HL-60/S4 treated with phorbol 12-myristate 13-acetate at 8.2 ng/mL for 4 days and 3 days (cell line): ENCODE measurements around the gene MUC4.

ENCODE experiments used
- in situ Hi-C: fragments of 300-500 bp; cut with MboI; formaldehyde crosslinking; loops from 2 replicates; pipeline ENCODE4 v1.15.0; 2022; ENCODE audit warnings: low sequenced_read_pairs

The MUC4 gene

GRCh38 chr3:195708626-195709481 is 102.9 kb downstream of the MUC4 start:
- in situ Hi-C loops = loop anchor here (25.0 kb wide), 1 partner anchor 303 kb away; no protein-coding TSS in a partner anchor

- in situ Hi-C loops = loop anchor here (25.0 kb wide), 1 partner anchor 304 kb away; no protein-coding TSS in a partner anchor
These were observed 103.7 kb downstream of the MUC4 start for GRCh38 chr3:195708061-195708460.

- in situ Hi-C loops = loop anchor here (25.0 kb wide), 1 partner anchor 307 kb away; no protein-coding TSS in a partner anchor
These were observed 106.4 kb downstream of the MUC4 start for GRCh38 chr3:195705081-195705991.

- in situ Hi-C loops = loop anchor here (25.0 kb wide), 1 partner anchor 308 kb away; no protein-coding TSS in a partner anchor
These were observed 107.2 kb downstream of the MUC4 start for GRCh38 chr3:195704433-195704999.

- in situ Hi-C loops = loop anchor here (25.0 kb wide), 1 partner anchor 309 kb away; no protein-coding TSS in a partner anchor
These were observed 108.0 kb downstream of the MUC4 start for GRCh38 chr3:195703776-195704175.

- in situ Hi-C loops = loop anchor here (25.0 kb wide), 1 partner anchor 311 kb away; no protein-coding TSS in a partner anchor
These were observed 110.5 kb downstream of the MUC4 start for GRCh38 chr3:195701042-195701915.

GRCh38 chr3:195700319-195700718 is 111.4 kb downstream of the MUC4 start:
- in situ Hi-C loops = loop anchor here (25.0 kb wide), 1 partner anchor 312 kb away; no protein-coding TSS in a partner anchor

GRCh38 chr3:195699860-195700259 is 111.9 kb downstream of the MUC4 start:
- in situ Hi-C loops = loop anchor here (25.0 kb wide), 1 partner anchor 312 kb away; no protein-coding TSS in a partner anchor

GRCh38 chr3:195699388-195699771 is 112.3 kb downstream of the MUC4 start:
- in situ Hi-C loops = no loop called here

- in situ Hi-C loops = no loop called here
These were observed 112.9 kb downstream of the MUC4 start for GRCh38 chr3:195698647-195699387.

- in situ Hi-C loops = no loop called here
These were observed 113.4 kb downstream of the MUC4 start for GRCh38 chr3:195698325-195698646.

GRCh38 chr3:195697582-195698324 is 114.0 kb downstream of the MUC4 start:
- in situ Hi-C loops = no loop called here
